Activated CD4-positive, alpha-beta T cell treated with anti-CD3 and anti-CD28 coated beads, Interleukin-2, Interleukin-4, amounts not matched to agents 100 ng/mL and 50 ng/mL, durations not matched to agents 16 hours and 8 hours (primary cell): ENCODE data around the gene TAOK2.
"Not testable (repeated sequence)": the region's sequence is repeated elsewhere in the genome, so short reads cannot be mapped to it uniquely, and the experiment has no call there.

Source experiments
- DNase-seq: peaks from one replicate; pipeline ENCODE4 v3.0.0-alpha.2; 2020; ENCODE audit warnings: low spot score

The TAOK2 gene

GRCh38 chr16:29973384-29974246, at the start of gene TAOK2:
TSS of gene TAOK2 (plus strand) at chr16:29973868. CDS start at chr16:29977773, 3,905 bp downstream.
- DNase-seq = peak; percentile 98

DNA sequence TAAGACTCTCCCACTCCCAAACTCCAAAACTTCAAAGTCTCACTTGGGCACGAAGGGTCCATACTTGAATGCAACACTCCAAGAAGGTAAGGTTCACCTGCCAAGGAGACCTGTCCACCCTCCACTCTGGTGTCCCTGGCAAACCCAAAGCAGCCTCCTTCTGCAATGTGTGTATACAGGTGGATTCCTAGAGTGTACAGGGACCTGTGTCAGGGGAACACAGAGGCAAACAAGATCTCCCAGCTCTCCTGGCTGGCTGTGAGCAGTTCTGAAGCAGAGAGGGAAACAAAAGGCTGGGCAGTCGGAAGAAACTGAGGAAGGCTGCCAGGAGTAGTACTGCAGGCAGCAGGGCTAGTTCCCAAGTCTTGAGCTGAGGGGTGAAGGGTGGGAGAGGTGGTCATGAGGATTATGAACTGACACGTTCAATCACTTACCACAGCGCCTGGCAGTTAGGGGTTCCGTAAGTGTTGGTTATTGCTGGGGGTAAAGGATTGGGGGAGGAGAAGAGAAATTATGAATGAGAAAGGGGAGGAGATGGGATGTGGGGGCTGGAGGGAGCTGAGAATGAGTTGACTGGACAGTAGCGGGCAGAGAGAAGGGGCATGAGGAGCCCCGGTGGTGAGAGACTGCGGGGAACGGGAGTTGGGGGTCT, 48.4 kb upstream of the TAOK2 start:
- peak; percentile 9 for DNase-seq

- DNase-seq = peak; percentile 89
These were observed 47.6 kb upstream of the TAOK2 start, which contains the start of gene KCTD13 for GRCh38 chr16:29925781-29926710. TSS of gene KCTD13 (minus strand) at chr16:29926226. CDS start at chr16:29926033, 193 bp downstream.

DNA sequence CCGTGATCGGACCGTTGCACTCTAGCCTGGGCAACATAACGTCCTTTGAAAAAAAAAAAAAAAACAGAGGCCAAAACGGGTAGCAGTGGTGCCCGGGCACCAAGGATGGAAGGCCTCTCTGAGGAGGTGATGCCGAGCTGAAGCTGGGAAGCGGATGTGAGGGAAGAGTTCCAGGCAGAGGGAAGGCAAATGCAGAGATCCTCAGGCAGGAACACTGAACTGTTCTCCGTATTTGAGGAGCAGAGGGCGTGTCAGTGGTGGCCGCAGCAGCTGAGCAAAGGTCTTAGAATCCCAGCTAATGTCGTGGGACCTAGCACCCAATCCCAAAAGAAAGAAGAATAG, 47.0 kb upstream of the TAOK2 start:
- DNase-seq = no peak

DNA sequence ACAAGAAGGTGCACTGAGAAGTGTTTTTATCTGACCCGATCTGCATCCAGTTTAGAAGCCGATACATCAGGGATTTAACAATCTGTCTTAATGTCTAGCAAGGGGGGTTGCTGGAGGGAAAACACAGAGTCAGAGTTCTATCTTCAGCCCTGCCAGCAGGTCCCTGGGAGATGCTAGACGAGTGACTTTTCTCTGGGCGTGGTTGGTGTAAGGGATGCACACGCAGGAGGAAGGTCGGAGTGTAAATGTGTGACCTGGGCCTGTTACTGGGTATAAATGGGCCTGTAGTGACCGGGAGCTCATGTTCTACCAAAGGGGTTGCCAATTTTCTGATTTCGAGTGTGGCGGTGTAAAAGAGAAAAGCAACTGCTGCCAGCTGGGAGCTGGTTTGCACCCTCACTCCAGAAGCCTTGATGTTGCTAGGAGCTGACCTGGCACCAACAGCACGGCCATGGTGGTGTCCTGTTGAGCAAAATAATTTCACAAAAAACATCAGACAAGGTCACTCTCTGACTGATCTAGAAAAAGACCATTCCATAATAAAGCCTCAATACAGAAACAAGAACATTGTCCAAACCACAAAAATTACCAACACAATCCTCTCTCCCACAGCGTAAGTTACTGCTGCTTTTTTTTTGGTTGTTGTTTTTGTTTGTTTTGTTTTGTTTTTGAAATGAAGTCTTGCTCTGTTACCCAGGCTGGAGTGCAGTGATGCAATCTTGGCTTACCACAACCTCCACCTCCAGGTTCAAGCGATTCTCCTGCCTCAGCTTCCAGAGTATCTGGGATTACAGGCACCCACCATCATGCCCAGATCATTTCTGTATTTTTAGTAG, 46.4 kb upstream of the TAOK2 start:
- DNase-seq = no peak

DNA sequence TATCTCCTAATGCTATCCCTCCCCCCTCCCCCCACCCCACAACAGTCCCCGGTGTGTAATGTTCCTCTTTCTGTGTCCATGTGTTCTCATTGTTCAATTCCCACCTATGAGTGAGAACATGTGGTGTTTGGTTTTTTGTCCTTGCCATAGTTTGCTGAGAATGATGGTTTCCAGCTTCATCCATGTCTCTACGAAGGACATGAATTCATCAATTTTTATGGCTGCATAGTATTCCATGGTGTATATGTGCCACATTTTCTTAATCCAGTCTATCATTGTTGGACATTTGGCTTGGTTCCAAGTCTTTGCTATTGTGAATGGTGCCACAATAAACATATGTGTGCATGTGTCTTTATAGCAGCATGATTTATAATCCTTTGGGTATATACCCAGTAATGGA, 41.9 kb upstream of the TAOK2 start:
- not testable (repeated sequence) for DNase-seq

GRCh38 chr16:29940656-29941055, 33.0 kb upstream of the TAOK2 start:
- no peak for DNase-seq

DNA sequence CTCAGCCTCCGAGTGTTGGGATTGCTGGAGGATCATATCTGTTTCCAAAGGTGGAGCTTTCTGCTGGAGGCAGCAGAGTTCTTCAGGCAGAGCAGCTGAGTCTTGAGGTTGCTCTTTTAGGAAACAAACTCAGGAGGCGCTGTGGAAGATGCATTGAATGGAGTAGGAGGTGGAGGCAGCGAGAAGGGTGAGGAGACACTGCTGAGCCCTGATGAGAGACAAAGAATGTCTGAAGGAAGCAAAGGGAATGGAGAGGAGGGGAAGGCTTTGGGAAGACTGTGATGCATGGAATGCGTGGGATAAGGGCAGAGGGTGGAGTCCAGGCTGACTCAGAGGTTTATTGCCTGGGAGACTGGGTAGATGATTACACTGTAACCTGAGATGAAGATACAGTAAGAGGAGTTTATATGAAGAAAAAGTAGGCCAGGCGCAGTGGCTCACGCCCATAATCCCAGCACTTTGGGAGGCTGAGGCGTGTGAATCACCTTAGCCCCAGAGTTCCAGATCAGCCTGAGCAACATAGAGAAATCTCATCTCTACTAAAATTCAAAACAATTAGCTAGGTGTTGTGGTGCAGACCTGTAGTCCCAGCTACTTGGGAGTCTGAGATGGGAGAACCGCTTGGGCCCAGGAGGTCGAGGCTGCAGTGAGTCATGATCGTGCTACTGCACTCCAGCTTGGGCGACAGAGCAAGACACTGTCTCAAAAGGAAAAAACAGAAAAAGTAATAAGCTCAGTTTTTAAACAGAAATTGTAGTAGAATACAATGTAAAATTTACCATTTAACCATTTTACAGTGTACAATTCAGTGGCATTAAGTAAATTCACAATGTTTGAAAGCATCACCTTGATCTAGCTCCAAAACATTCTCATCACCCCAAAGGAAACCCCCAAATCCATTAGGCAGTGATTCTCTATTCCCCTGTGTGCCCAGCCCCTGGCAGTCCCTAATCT, 29.5 kb upstream of the TAOK2 start:
- DNase-seq = no peak

- no peak for DNase-seq
These were observed 25.8 kb upstream of the TAOK2 start for GRCh38 chr16:29947897-29948296.

DNA sequence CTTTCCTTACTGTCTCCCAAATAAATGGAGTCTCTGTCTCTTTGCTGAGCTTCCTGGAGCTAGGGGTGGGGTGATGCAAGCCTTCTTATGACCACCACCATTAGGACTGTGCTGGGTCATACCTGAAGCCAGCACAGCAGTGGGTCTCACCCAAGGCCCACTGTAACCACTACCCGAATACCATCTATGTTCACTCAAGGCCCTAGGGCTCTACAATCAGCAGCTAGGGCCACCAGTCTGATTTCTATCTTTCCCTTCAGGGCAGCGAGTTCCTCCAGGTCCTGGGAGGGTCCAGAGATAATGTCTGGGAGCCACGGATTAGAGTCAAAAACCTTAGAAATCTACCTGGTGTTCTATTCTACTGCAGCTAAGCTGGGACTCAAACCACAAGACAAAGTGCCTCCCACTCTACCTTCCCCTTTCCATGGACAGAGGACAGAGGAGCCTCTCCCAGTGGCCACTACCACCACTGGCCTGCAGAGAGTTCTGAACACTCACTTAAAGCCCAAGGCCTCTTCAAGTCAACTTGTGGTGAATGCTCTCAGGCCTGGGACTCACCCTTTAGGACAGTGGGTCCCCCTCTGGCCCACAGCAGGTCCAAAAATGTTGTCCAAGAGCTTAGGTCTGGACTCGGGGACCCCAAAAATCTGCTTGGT, 22.7 kb upstream of the TAOK2 start:
- DNase-seq = no peak

DNA sequence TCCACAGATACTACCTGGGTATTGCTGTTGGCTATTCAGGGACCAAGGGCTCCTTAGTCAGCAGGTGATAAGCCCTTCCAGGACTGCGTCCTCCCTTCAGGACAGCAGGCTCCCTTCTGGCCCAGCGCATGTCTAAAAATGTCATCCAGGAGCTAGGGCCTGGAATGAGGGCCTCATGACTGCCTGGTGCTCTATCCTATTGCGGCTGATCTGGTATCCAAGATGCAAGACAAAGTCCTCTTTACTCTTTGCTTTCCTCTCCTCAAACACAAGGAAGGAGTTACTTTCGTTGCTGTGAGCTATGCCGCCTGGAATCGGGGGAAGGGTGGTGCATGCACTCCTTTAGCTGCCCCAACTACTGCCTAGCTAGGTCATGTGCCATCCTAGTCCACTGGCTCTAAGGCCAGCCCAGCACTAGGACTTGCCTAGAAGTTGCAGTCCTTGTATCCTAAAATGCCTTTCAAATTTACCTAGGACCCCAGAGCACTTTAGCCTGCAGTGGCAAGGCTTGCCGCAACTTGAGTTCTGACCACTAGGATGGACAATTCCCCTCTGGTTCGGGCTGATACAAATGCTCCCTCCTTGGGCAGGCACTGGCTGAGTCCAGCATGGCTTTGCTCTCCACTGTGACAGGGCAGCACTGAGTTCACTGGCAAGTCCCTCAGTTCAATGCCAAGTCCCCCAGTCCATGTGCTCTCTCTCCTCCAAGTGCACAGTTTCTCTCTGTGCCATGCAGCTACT, 21.9 kb upstream of the TAOK2 start:
- no peak for DNase-seq

GRCh38 chr16:29958756-29959155, 14.9 kb upstream of the TAOK2 start:
- DNase-seq = no peak

DNA sequence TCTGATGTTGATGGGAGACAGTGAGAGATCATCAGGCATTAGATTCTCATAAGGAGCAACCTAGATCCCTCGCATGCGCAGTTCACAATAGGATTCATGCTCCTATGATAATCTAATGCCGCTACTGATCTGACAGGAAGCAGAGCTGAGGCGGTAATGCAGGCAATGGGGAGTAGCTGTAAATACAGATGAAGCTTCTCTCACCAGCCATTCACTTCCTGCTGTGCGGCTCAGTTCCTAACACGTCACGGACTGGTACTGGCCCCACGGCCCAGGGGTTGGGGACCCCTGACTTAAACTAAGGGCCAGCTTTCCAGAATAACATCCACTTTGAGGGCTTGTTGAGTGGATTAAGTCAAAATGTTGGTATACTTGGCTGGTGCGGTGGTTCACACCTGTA, 14.4 kb upstream of the TAOK2 start:
- DNase-seq = no peak

GRCh38 chr16:29959821-29960220, 13.8 kb upstream of the TAOK2 start:
- not testable (repeated sequence) for DNase-seq

- DNase-seq = no peak
These were observed 12.6 kb upstream of the TAOK2 start for GRCh38 chr16:29961127-29961478.

GRCh38 chr16:29961479-29962343, 12.0 kb upstream of the TAOK2 start, which contains the start of gene TMEM219:
TSS of gene TMEM219 (plus strand) at chr16:29962079. CDS start at chr16:29963144, 1,065 bp downstream.
- DNase-seq = peak; percentile 93

DNA sequence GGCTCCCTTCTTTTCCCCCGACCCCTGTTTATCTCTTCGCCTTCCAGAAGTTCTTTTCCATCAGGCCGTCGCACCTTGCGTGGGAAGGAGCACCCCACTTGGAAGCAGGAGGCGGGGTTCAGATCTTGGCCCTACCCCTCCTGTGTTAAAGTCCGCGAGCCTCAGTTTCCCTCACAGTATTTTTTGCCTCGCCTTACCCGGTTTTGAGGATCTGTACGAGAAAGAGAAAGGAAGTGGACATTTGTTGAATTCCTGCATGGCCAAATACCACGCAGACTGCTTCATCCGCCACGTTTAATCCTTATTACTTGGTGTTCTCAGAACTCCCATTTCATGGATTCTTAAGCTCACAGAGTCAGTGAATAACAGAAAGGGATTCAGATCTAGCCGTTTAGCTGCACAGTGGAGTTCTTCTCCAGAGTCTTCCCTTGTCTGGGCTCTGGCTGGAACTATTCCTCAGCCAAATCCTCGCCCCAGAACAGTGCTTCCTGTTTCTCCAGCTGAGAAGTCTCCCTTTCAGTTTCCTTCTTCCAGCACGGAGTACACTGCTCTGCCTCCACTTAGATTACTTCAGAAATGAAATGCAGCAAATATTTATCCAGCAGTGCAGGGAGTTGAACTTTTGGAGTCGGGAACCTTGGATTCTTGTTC, 11.2 kb upstream of the TAOK2 start:
- no peak for DNase-seq
